Glutamatergic neuron (in vitro differentiated cells): ENCODE data around the gene ACAP2. TPM values are rescaled to one million over a fixed set of nuclear protein-coding genes. Genes with fewer than 3 reads are reported as not detected.

ENCODE experiments used
- DNase-seq: peaks from one replicate; pipeline ENCODE4 v3.0.0; 2022
- H3K27ac Mint-ChIP-seq: one replicate; pipeline ENCODE4 v1.8.0; 2020; ENCODE audit warnings: mild to moderate bottlenecking, mixed read lengths, inconsistent platforms; ENCODE audit not compliant: unreplicated experiment
- H3K27me3 Mint-ChIP-seq: one replicate; pipeline ENCODE4 v1.8.0; 2020; ENCODE audit warnings: mild to moderate bottlenecking, moderate library complexity, mixed read lengths, inconsistent platforms; ENCODE audit not compliant: unreplicated experiment
- H3K36me3 Mint-ChIP-seq: one replicate; pipeline ENCODE4 v1.8.0; 2020; ENCODE audit warnings: mild to moderate bottlenecking, mixed read lengths, inconsistent platforms; ENCODE audit not compliant: unreplicated experiment
- H3K4me1 Mint-ChIP-seq: one replicate; pipeline ENCODE4 v1.8.0; 2020; ENCODE audit warnings: mild to moderate bottlenecking, low read depth, mixed read lengths, inconsistent platforms; ENCODE audit not compliant: unreplicated experiment
- H3K4me3 Mint-ChIP-seq: one replicate; pipeline ENCODE4 v1.8.0; 2020; ENCODE audit warnings: mild to moderate bottlenecking, mixed read lengths, inconsistent platforms; ENCODE audit not compliant: unreplicated experiment
- H3K9me3 Mint-ChIP-seq: one replicate; pipeline ENCODE4 v1.8.0; 2020; ENCODE audit warnings: mild to moderate bottlenecking, moderate library complexity, mixed read lengths, inconsistent platforms; ENCODE audit not compliant: unreplicated experiment
- CTCF ChIP-seq: fragments of 200-600 bp; sonication (generic); IDR thresholded peaks from one replicate; pipeline ENCODE4 v1.5.0; 2021; ENCODE audit not compliant: partially characterized antibody, unreplicated experiment
- total RNA-seq: library from RNA; stranded (reverse); fragmentation: NEBNext Ultra II Directional; extraction: Animal tissue kit (Norgen Biotek cat#: 25700); gene quantifications from one replicate; pipeline ENCODE4 v1.2.1, GENCODE V29; 2021; ENCODE audit not compliant: unreplicated experiment

ACAP2 gene
- total RNA-seq, 1 donor from 2014 or later: 60.9 TPM

- Mint-ChIP-seq H3K27me3 (peaks cover 11% of the 10 kb centered on the region), H3K36me3 (no peaks in the 10 kb centered on the region), H3K27ac (peak overlapping the region; percentile 12), H3K4me1 (peaks cover 44% of the 10 kb centered on the region), H3K4me3 (no peak overlapping the region), H3K9me3 (peaks cover 15% of the 10 kb centered on the region)
- no peak for TF ChIP-seq CTCF
- DNase-seq: no peak
Observed at GRCh38 chr3:195255571-195256501, 187.0 kb downstream of the ACAP2 start.

GRCh38 chr3:195255176-195255500 lies 187.7 kb downstream of the ACAP2 start:
- peak overlapping the region; percentile 91 for H3K27ac Mint-ChIP-seq
- peaks cover 15% of the 10 kb centered on the region for H3K9me3 Mint-ChIP-seq
- no peak for TF ChIP-seq CTCF
- H3K36me3 Mint-ChIP-seq: no peaks in the 10 kb centered on the region
- peak overlapping the region; percentile 77 for H3K4me3 Mint-ChIP-seq
- peaks cover 11% of the 10 kb centered on the region for H3K27me3 Mint-ChIP-seq
- peaks cover 46% of the 10 kb centered on the region for H3K4me1 Mint-ChIP-seq
- DNase-seq: no peak

- H3K9me3 Mint-ChIP-seq: peaks cover 17% of the 10 kb centered on the region
- no peak for DNase-seq
- H3K4me1 Mint-ChIP-seq: peaks cover 50% of the 10 kb centered on the region
- H3K36me3 Mint-ChIP-seq: no peaks in the 10 kb centered on the region
- H3K27ac Mint-ChIP-seq: peak overlapping the region; percentile 91
- peaks cover 13% of the 10 kb centered on the region for H3K27me3 Mint-ChIP-seq
- no peak for TF ChIP-seq CTCF
- peak overlapping the region; percentile 77 for H3K4me3 Mint-ChIP-seq
Observed at GRCh38 chr3:195254454-195255175, 188.2 kb downstream of the ACAP2 start.

- peak overlapping the region; percentile 50 for H3K4me3 Mint-ChIP-seq
Observed at GRCh38 chr3:195253923-195254432, 188.8 kb downstream of the ACAP2 start.

More at GRCh38 chr3:195253923-195254432, 188.8 kb downstream of the ACAP2 start:
- H3K27me3 Mint-ChIP-seq: peaks cover 13% of the 10 kb centered on the region
- H3K9me3 Mint-ChIP-seq: peaks cover 18% of the 10 kb centered on the region
- peak overlapping the region; percentile 91 for H3K27ac Mint-ChIP-seq
- no peak for DNase-seq
- no peaks in the 10 kb centered on the region for H3K36me3 Mint-ChIP-seq
- no peak for TF ChIP-seq CTCF
- peaks cover 49% of the 10 kb centered on the region for H3K4me1 Mint-ChIP-seq
